ENCODE results near the gene GALK1. TPM values are rescaled to one million over a fixed set of nuclear protein-coding genes. Genes with fewer than 3 reads are reported as not detected.

Gene GALK1
- total and polyA plus RNA-seq, 2 of the 13 experiments (the other 11 are each of a cell fraction or from before 2014, with no cell fraction given) = 59.9 to 93.6 TPM

DNA sequence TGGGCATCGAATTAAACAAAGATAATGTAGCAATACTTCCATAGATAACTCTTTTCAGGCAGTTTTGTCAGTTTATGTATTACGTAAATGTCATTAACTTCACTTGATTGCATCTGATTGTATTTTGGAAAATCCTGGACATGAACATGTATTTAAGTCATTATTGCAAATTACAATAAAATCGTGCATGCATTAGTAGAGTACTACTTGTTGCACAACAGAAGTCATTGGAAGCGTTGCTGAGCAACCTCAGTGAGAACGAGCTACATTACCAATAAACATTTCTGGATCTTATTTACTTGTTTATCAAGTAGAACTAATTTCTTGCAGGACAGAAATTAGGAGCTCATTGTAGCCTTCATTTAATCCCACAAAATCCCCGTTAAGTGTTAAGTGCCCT, 26.3 kb upstream of the GALK1 start:
- Histone ChIP-seq H3K36me3 (replicated peaks in 1 of 2; ENCODE audit: control insufficient read depth in 1 of 2, insufficient read depth in 2 of 2, low read length in 2 of 2) (peaks cover 6 to 44% of the 10 kb centered on the region in 2 experiments), H3K27me3 (ENCODE audit: control insufficient read depth in 1 of 2, insufficient read depth in 2 of 2, low read length in 2 of 2) (no peaks in the 10 kb centered on the region), H3K79me2 (ENCODE audit: insufficient read depth, low read length) (peaks cover 86% of the 10 kb centered on the region), H3K9ac (ENCODE audit: insufficient read depth, low read depth, low read length) (no peak overlapping the region), H4K20me1 (ENCODE audit: insufficient read depth, low read length) (0 out of 2 replicates have a peak, but pooled peaks cover 5% of the 10 kb centered on the region), H3K4me3 (replicated peaks in 1 of 3; ENCODE audit: insufficient read depth in 1 of 3, low read depth in 2 of 3, low read length in 3 of 3) (no peak overlapping the region), H3K4me2 (ENCODE audit: low read depth, low read length) (no peak overlapping the region), H3K9me3 (ENCODE audit: low read length) (no peaks in the 10 kb centered on the region), H3K27ac (ENCODE audit: extremely low read length, insufficient read depth, low read length) (no peak overlapping the region), H2AFZ (ENCODE audit: low read length) (no peak overlapping the region), H3K4me1 (ENCODE audit: insufficient read depth, low read length) (peaks cover 30% of the 10 kb centered on the region)
- DNase-seq (ENCODE audit: low spot score) (no peak), FAIRE-seq (no peak), ATAC-seq (no peak)
- no TSS peak for BruUV-seq (replicated peaks)
- POLR2A ChIA-PET = interaction anchor here (1.3 to 6.0 kb wide), 2 partner anchors 12 to 39 kb away, joined by 3 to 45 read pairs; a partner anchor contains a TSS
- intact Hi-C loops (cut with micrococcal nuclease; ENCODE audit: unreplicated experiment) = no loop called here
- TF ChIP-seq ZNF224 (CRISPR knock-in tag; IDR thresholded peaks at IDR 0.05) = no peak
- TF ChIP-seq, protein P1, sequence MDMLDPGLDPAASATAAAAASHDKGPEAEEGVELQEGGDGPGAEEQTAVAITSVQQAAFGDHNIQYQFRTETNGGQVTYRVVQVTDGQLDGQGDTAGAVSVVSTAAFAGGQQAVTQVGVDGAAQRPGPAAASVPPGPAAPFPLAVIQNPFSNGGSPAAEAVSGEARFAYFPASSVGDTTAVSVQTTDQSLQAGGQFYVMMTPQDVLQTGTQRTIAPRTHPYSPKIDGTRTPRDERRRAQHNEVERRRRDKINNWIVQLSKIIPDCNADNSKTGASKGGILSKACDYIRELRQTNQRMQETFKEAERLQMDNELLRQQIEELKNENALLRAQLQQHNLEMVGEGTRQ (IDR thresholded peaks at IDR 0.05; ENCODE audit: low read depth, low read length) = no peak
- TF ChIP-seq, protein P1 (CRISPR knock-in tag; IDR thresholded peaks at IDR 0.05; ENCODE audit: borderline replicate concordance) = no peak
- no peak for TF ChIP-seq RBAK (CRISPR knock-in tag; IDR thresholded peaks at IDR 0.05)
- TF ChIP-seq, protein P2, sequence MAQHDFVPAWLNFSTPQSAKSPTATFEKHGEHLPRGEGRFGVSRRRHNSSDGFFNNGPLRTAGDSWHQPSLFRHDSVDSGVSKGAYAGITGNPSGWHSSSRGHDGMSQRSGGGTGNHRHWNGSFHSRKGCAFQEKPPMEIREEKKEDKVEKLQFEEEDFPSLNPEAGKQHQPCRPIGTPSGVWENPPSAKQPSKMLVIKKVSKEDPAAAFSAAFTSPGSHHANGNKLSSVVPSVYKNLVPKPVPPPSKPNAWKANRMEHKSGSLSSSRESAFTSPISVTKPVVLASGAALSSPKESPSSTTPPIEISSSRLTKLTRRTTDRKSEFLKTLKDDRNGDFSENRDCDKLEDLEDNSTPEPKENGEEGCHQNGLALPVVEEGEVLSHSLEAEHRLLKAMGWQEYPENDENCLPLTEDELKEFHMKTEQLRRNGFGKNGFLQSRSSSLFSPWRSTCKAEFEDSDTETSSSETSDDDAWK (CRISPR knock-in tag; IDR thresholded peaks at IDR 0.05) = no peak
- no peak for TF ChIP-seq GATAD2A (CRISPR knock-in tag; IDR thresholded peaks at IDR 0.05)
- TF ChIP-seq RAD51 (IDR thresholded peaks at IDR 0.05; ENCODE audit: borderline replicate concordance) = no peak
- TF ChIP-seq CEBPB (IDR thresholded peaks at IDR 0.05; ENCODE audit: borderline replicate concordance, low read depth, low read length) = peak; percentile 36; the same call in 1 of the 2 replicates
- TF ChIP-seq ZNF264 (CRISPR knock-in tag; IDR thresholded peaks at IDR 0.05) = no peak
- in situ Hi-C loops (cut with HindIII; ENCODE audit: extremely low pct_ligation_motif_present, low pct_unique_long_range_greater_than_20kb) = no loop called here
- 99% methylated on average over 6 of the region's 6 CpGs for WGBS (ENCODE audit: low lambda C conversion rate)
- CTCF ChIA-PET (ENCODE audit: low intra/inter-chr PET ratio, low total read pairs) = no interaction called here

Measured in HepG2 (cell line).